ENCODE data around the gene KCNK5. TPM values are rescaled to one million over a fixed set of nuclear protein-coding genes. Genes with fewer than 3 reads are reported as not detected.
A peak's percentile ranks its signal among the peaks of the same experiment; 100 is the strongest.

Gene KCNK5
- total and polyA plus RNA-seq, 5 donors from 2014 or later, result 0.13 to 0.86 (median 0.53) TPM; not detected in 1

DNA sequence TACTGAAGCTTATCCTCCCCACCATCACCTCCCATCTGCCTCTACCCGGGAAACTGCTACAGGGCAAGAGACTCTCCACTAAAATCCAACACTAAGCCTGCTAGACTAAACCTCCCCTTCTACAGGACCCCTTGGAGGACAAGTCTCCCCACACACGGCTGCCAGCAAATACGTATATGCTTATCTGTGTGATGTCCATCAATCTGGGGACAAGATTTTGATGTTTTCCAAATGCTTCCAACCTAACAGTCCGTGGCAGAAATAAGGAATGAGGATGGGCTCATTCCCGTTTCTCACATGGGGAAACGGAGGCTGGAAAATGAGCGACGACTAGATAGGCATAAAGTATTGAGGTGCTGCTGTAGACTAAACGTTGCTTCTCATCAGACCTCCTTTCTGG, 1.8 kb downstream of the KCNK5 start:
- Histone ChIP-seq H3K36me3 (ENCODE audit: control insufficient read depth, insufficient read depth, low read length) (no peaks in the 10 kb centered on the region), H3K4me1 (ENCODE audit: control insufficient read depth, insufficient read depth, low read length, poor library complexity, severe bottlenecking) (peaks cover 34% of the 10 kb centered on the region), H3K4me3 (ENCODE audit: low read depth, low read length) (peak overlapping the region; percentile 47), H3K27me3 (ENCODE audit: control insufficient read depth, insufficient read depth, low read length) (peaks cover 2% of the 10 kb centered on the region), H3K27ac (ENCODE audit: insufficient read depth, low read length, poor library complexity, severe bottlenecking) (no peak overlapping the region), H3K9me3 (ENCODE audit: control insufficient read depth in 2 of 2, low read length in 2 of 2) (no peaks in the 10 kb centered on the region)
- Mint-ChIP-seq H3K4me1 (peaks cover 0 to 47% (median 11%) of the 10 kb centered on the region in 4 donors), H3K4me3 (peak overlapping the region; percentile 11 to 78 (median 68)), H3K36me3 (no peaks in the 10 kb centered on the region), H3K9me3 (peaks cover 0 to 2% (median 0%) of the 10 kb centered on the region in 7 donors), H3K27ac (peak overlapping the region in 2 of 3 donors; percentile 81 to 85), H3K27me3 (peaks cover 42% of the 10 kb centered on the region)
- no peak for DNase-seq
- no peak for ATAC-seq (ENCODE audit: low read depth in 2 of 2)

DNA sequence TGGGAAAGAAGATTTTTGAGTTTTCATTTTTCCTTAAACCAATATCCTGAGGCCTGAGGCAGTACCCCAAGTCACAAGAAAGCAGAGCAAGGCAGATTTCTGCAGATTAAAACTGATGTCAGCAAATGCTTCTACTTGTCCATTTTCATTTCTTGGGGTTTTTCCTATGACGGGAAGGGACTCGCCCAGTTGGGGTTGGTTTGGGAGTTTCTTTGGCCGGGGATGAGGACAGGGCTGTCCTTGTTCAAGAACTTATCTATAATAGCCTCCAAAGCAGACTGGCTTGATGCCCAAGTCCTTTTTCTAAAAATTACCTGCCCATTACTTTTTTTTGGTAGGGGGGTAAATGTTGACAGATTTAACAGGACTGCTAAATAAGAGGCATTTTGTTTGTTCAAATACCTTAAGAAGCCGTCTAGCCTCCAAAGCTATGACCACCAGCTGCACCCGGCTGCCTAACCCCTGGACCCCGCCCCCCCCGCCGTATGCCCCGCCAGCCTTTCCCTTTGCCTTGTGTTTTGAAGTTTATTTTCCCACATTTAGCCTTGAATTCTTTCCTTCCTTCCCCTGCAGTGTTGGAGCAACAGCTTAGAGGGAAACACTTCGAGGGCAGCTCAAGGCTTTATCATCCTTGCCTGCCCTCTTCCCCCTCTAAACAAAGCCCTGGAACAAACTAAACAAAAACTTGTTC, 2.5 kb downstream of the KCNK5 start:
- Histone ChIP-seq H3K36me3 (ENCODE audit: control insufficient read depth, insufficient read depth, low read length) (no peaks in the 10 kb centered on the region), H3K27ac (ENCODE audit: insufficient read depth, low read length, poor library complexity, severe bottlenecking) (no peak overlapping the region), H3K27me3 (ENCODE audit: control insufficient read depth, insufficient read depth, low read length) (peaks cover 2% of the 10 kb centered on the region), H3K9me3 (ENCODE audit: control insufficient read depth in 2 of 2, low read length in 2 of 2) (no peaks in the 10 kb centered on the region), H3K4me1 (ENCODE audit: control insufficient read depth, insufficient read depth, low read length, poor library complexity, severe bottlenecking) (peaks cover 34% of the 10 kb centered on the region), H3K4me3 (ENCODE audit: low read depth, low read length) (peak overlapping the region; percentile 47)
- H3K4me3 Mint-ChIP-seq, result peak overlapping the region in 3 of 4 donors; percentile 64 to 78 (median 73)
- H3K27ac Mint-ChIP-seq, result peak overlapping the region in 1 of 3 donors; percentile 85
- H3K27me3 Mint-ChIP-seq, result peaks cover 38% of the 10 kb centered on the region
- peaks cover 0 to 2% (median 0%) of the 10 kb centered on the region in 7 donors for H3K9me3 Mint-ChIP-seq
- H3K36me3 Mint-ChIP-seq, result no peaks in the 10 kb centered on the region
- DNase-seq (no peak), ATAC-seq (ENCODE audit: low read depth in 2 of 2) (no peak)
- H3K4me1 Mint-ChIP-seq, result peaks cover 0 to 48% (median 11%) of the 10 kb centered on the region in 4 donors

DNA sequence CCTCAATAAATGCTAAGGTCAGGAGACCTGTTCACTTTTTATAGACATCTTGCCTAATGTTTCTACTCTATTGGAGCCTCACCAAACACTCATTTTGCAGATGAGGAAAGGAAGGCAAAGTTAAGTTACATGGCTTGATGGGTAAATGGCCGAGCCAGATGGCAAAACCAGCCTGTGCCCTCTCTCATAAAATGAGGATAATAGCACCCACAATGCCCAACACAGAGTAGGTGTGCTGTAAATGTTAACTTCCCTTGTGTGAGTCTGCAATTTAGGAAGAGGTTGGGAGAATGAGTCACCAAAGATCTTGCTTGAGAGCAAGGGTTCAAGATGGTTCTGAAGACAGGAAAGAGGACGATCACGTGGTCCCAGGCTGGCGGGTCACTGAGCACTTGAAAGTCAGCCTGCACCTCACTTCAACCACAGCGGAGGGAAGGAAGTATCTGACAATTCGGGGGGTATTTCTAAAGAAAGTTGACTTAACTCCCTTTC, 3.3 kb downstream of the KCNK5 start:
- H3K27me3 ChIP-seq (ENCODE audit: control insufficient read depth, insufficient read depth, low read length), result peaks cover 2% of the 10 kb centered on the region
- Mint-ChIP-seq H3K4me3 (peak overlapping the region in 3 of 4 donors; percentile 5 to 45 (median 14)), H3K27me3 (peaks cover 32% of the 10 kb centered on the region), H3K36me3 (no peaks in the 10 kb centered on the region), H3K9me3 (no peaks in the 10 kb centered on the region), H3K4me1 (peaks cover 0 to 47% (median 11%) of the 10 kb centered on the region in 4 donors), H3K27ac (peak overlapping the region; percentile 4 to 72 (median 60))
- H3K36me3 ChIP-seq (ENCODE audit: control insufficient read depth, insufficient read depth, low read length), result no peaks in the 10 kb centered on the region
- DNase-seq (peak in 1 of 3 donors; percentile 83), ATAC-seq (ENCODE audit: low read depth in 2 of 2) (peak in 1 of 2 donors; percentile 47)
- peaks cover 34% of the 10 kb centered on the region for H3K4me1 ChIP-seq (ENCODE audit: control insufficient read depth, insufficient read depth, low read length, poor library complexity, severe bottlenecking)
- peak overlapping the region; percentile 41 for H3K27ac ChIP-seq (ENCODE audit: insufficient read depth, low read length, poor library complexity, severe bottlenecking)
- peak overlapping the region; percentile 34 for H3K4me3 ChIP-seq (ENCODE audit: low read depth, low read length)
- no peaks in the 10 kb centered on the region for H3K9me3 ChIP-seq (ENCODE audit: control insufficient read depth in 2 of 2, low read length in 2 of 2)

DNA sequence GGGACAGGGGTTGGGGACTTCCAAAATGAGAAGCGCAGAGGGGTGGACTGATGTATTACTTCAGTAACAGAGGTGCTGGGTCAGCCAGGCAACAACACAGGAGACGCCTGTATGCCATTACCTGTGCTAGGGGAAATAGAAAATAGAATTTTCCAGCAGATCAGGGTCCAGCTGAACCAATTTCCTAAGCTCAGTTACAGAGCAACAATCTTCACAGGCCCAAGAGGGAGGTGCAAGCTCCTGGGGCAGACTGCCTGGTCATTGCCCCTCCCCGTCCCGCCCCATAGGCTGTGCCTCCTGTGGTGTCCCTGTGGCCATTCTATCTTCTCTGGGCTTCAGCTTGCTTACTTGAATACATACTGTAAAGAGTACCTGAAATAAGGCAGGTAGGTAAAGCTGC, 3.7 kb downstream of the KCNK5 start:
- H3K9me3 Mint-ChIP-seq, result no peaks in the 10 kb centered on the region
- Histone ChIP-seq H3K27me3 (ENCODE audit: control insufficient read depth, insufficient read depth, low read length) (peaks cover 2% of the 10 kb centered on the region), H3K36me3 (ENCODE audit: control insufficient read depth, insufficient read depth, low read length) (no peaks in the 10 kb centered on the region), H3K27ac (ENCODE audit: insufficient read depth, low read length, poor library complexity, severe bottlenecking) (no peak overlapping the region), H3K4me1 (ENCODE audit: control insufficient read depth, insufficient read depth, low read length, poor library complexity, severe bottlenecking) (peaks cover 34% of the 10 kb centered on the region), H3K4me3 (ENCODE audit: low read depth, low read length) (no peak overlapping the region), H3K9me3 (ENCODE audit: control insufficient read depth in 2 of 2, low read length in 2 of 2) (no peaks in the 10 kb centered on the region)
- H3K36me3 Mint-ChIP-seq, result no peaks in the 10 kb centered on the region
- H3K27ac Mint-ChIP-seq, result peak overlapping the region in 2 of 3 donors; percentile 60 to 72
- no peak for DNase-seq
- ATAC-seq (ENCODE audit: low read depth in 2 of 2), result no peak
- H3K27me3 Mint-ChIP-seq, result peaks cover 32% of the 10 kb centered on the region
- H3K4me3 Mint-ChIP-seq, result no peak overlapping the region
- peaks cover 0 to 47% (median 11%) of the 10 kb centered on the region in 4 donors for H3K4me1 Mint-ChIP-seq

DNA sequence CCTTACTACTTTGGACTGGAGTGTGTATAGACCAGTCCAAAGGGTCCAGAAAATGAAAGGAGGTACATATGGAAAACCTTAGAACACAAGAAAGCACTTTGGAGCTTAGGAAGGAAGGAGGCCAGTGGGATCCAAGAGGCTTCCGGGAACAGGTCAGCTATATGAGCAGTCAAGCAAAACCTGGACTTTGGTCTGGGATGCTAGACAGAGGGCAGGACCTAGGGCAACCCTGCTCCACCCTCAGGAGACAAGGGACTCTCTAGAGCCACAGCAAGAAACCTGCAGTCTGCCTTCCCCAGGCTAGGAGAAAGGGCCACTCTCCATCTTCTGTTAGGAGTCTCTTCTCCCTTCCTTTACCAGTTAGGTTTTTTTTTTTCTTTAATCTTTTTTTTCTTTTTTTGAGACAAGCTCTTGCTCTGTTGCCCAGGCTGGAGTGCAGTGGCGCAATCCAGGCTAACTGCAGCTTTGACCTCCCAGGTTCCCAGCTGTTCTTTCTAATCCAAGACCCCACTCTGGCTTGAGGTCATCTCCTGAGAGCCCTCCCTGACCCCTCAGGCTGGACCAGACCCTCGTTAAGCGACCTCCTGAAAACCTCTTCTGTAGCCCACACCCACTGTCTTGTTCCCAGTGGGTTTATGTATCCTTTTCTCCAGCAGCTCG, 4.6 kb downstream of the KCNK5 start:
- Histone ChIP-seq H3K4me3 (ENCODE audit: low read depth, low read length) (no peak overlapping the region), H3K36me3 (ENCODE audit: control insufficient read depth, insufficient read depth, low read length) (no peaks in the 10 kb centered on the region), H3K27me3 (ENCODE audit: control insufficient read depth, insufficient read depth, low read length) (peaks cover 2% of the 10 kb centered on the region), H3K4me1 (ENCODE audit: control insufficient read depth, insufficient read depth, low read length, poor library complexity, severe bottlenecking) (peaks cover 31% of the 10 kb centered on the region), H3K27ac (ENCODE audit: insufficient read depth, low read length, poor library complexity, severe bottlenecking) (no peak overlapping the region), H3K9me3 (ENCODE audit: control insufficient read depth in 2 of 2, low read length in 2 of 2) (no peaks in the 10 kb centered on the region)
- Mint-ChIP-seq H3K36me3 (no peaks in the 10 kb centered on the region), H3K4me3 (no peak overlapping the region), H3K4me1 (peaks cover 0 to 42% (median 11%) of the 10 kb centered on the region in 4 donors), H3K27me3 (peaks cover 29% of the 10 kb centered on the region), H3K27ac (peak overlapping the region in 1 of 3 donors; percentile 55), H3K9me3 (no peaks in the 10 kb centered on the region)
- no peak for ATAC-seq (ENCODE audit: low read depth in 2 of 2)
- DNase-seq, result no peak

DNA sequence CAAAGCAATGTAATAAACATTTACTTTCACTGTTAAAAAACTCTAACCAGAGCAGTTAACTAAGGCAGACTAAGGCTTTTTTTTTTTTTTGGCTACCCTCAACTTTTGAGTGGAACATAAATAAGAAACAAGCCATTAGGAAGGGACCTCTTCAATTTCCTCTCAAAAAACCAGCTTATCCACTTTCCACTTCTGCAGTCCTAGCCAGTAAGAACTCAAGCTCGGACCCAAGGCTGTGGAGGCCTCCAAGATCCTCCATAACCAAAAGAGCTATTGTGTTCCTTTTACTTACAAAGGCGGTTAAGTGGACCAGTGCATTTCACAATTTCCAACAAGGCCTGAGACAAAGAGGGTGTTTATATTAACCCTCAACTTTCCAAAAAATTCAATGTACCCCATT, 5.3 kb downstream of the KCNK5 start:
- H3K4me1 Mint-ChIP-seq, result peaks cover 0 to 42% (median 11%) of the 10 kb centered on the region in 4 donors
- no peak overlapping the region for H3K4me3 Mint-ChIP-seq
- no peak for DNase-seq

DNA sequence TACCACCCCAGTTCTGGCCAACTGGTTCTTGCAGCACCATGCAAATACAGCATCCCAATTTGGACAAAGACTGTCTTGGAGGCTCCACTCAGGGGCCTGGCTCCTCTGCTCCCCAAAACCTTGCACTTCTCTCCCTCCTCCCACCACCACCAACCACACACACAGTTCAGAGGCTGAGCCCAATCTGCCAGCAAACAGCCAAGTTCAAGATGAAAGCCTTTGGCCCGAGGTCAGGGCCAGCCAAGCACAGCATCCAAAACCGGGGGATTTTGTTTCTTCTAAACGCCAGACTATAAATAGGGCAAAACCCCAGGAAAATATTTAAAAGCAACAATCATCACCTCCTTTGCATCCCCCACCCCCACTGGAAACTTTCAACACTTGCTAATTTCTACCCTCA, 5.7 kb downstream of the KCNK5 start:
- Histone ChIP-seq H3K4me1 (ENCODE audit: control insufficient read depth, insufficient read depth, low read length, poor library complexity, severe bottlenecking) (peaks cover 20% of the 10 kb centered on the region), H3K36me3 (ENCODE audit: control insufficient read depth, insufficient read depth, low read length) (no peaks in the 10 kb centered on the region), H3K9me3 (ENCODE audit: control insufficient read depth in 2 of 2, low read length in 2 of 2) (no peaks in the 10 kb centered on the region), H3K4me3 (ENCODE audit: low read depth, low read length) (no peak overlapping the region), H3K27ac (ENCODE audit: insufficient read depth, low read length, poor library complexity, severe bottlenecking) (no peak overlapping the region), H3K27me3 (ENCODE audit: control insufficient read depth, insufficient read depth, low read length) (peaks cover 2% of the 10 kb centered on the region)
- Mint-ChIP-seq H3K9me3 (no peaks in the 10 kb centered on the region), H3K36me3 (no peaks in the 10 kb centered on the region), H3K4me3 (no peak overlapping the region), H3K27ac (no peak overlapping the region), H3K4me1 (peaks cover 0 to 44% (median 11%) of the 10 kb centered on the region in 4 donors), H3K27me3 (peaks cover 22% of the 10 kb centered on the region)
- ATAC-seq (ENCODE audit: low read depth in 2 of 2) (no peak), DNase-seq (no peak)

More for the DNA sequence above, 5.3 kb downstream of the KCNK5 start:
- no peak overlapping the region for H3K4me3 ChIP-seq (ENCODE audit: low read depth, low read length)
- ATAC-seq (ENCODE audit: low read depth in 2 of 2), result no peak
- no peaks in the 10 kb centered on the region for H3K36me3 Mint-ChIP-seq
- no peaks in the 10 kb centered on the region for H3K36me3 ChIP-seq (ENCODE audit: control insufficient read depth, insufficient read depth, low read length)
- H3K9me3 ChIP-seq (ENCODE audit: control insufficient read depth in 2 of 2, low read length in 2 of 2), result no peaks in the 10 kb centered on the region
- no peak overlapping the region for H3K27ac ChIP-seq (ENCODE audit: insufficient read depth, low read length, poor library complexity, severe bottlenecking)
- H3K27me3 ChIP-seq (ENCODE audit: control insufficient read depth, insufficient read depth, low read length), result peaks cover 2% of the 10 kb centered on the region
- no peak overlapping the region for H3K27ac Mint-ChIP-seq
- peaks cover 26% of the 10 kb centered on the region for H3K27me3 Mint-ChIP-seq
- peaks cover 25% of the 10 kb centered on the region for H3K4me1 ChIP-seq (ENCODE audit: control insufficient read depth, insufficient read depth, low read length, poor library complexity, severe bottlenecking)
- H3K9me3 Mint-ChIP-seq, result no peaks in the 10 kb centered on the region

Measured in CD4-positive, CD25-positive, alpha-beta regulatory T cell (primary cell).